ENCODE results near the gene MRPL47. TPM values are rescaled to one million over a fixed set of nuclear protein-coding genes. Genes with fewer than 3 reads are reported as not detected.
"Not testable (repeated sequence)": the region's sequence is repeated elsewhere in the genome, so short reads cannot be mapped to it uniquely, and the experiment has no call there.

The MRPL47 gene
- 31.1 to 33.0 TPM (median 32.7 TPM) in 3 replicates for total RNA-seq

GRCh38 chr3:179604321-179605078, at the start of gene MRPL47, which contains the start of gene NDUFB5:
Gene MRPL47 (minus strand): TSS chr3:179604638. CDS start chr3:179604624, 14 bp downstream.
Gene NDUFB5 (plus strand): TSS chr3:179604794. CDS start chr3:179604816, 22 bp downstream.
- peak; percentile 79 to 91 for DNase-seq (ENCODE audit: low spot score in 2 of 2, unreplicated experiment in 2 of 2)
- Mint-ChIP-seq H3K9me3 (no peaks in the 10 kb centered on the region), H3K27me3 (ENCODE audit: low read depth) (no peaks in the 10 kb centered on the region), H3K27ac (peak within 1 kb of the TSS; percentile 100), H3K36me3 (peaks cover 14% of the 10 kb centered on the region), H3K4me3 (peak within 1 kb of the TSS; percentile 98), H3K4me1 (peaks cover 16% of the 10 kb centered on the region)
- no peak for TF ChIP-seq CTCF (IDR thresholded peaks at IDR 0.05; ENCODE audit: unreplicated experiment)

- H3K4me3 Mint-ChIP-seq: peak overlapping the region; percentile 85
- H3K4me1 Mint-ChIP-seq: peaks cover 23% of the 10 kb centered on the region
- DNase-seq (ENCODE audit: low spot score in 2 of 2, unreplicated experiment in 2 of 2): peak; percentile 49 to 81
- H3K36me3 Mint-ChIP-seq: no peaks in the 10 kb centered on the region
- no peaks in the 10 kb centered on the region for H3K9me3 Mint-ChIP-seq
- H3K27me3 Mint-ChIP-seq (ENCODE audit: low read depth): no peaks in the 10 kb centered on the region
- no peak for TF ChIP-seq CTCF (IDR thresholded peaks at IDR 0.05; ENCODE audit: unreplicated experiment)
- H3K27ac Mint-ChIP-seq: peak overlapping the region; percentile 88
These were observed 48.8 kb upstream of the MRPL47 start for GRCh38 chr3:179653096-179653797.

- no peak for TF ChIP-seq CTCF (IDR thresholded peaks at IDR 0.05; ENCODE audit: unreplicated experiment)
- Mint-ChIP-seq H3K9me3 (no peaks in the 10 kb centered on the region), H3K4me1 (peaks cover 23% of the 10 kb centered on the region), H3K27me3 (ENCODE audit: low read depth) (no peaks in the 10 kb centered on the region), H3K4me3 (peak within 1 kb of the TSS; percentile 85), H3K36me3 (no peaks in the 10 kb centered on the region), H3K27ac (peak within 1 kb of the TSS; percentile 88)
- peak; percentile 61 to 81 for DNase-seq (ENCODE audit: low spot score in 2 of 2, unreplicated experiment in 2 of 2)
These were observed 48.1 kb upstream of the MRPL47 start, which contains the start of gene USP13 for GRCh38 chr3:179652447-179653095. Gene USP13 (plus strand): TSS chr3:179653040. CDS start chr3:179653226, 186 bp downstream.

GRCh38 chr3:179651687-179652446, 47.4 kb upstream of the MRPL47 start:
- no peak for TF ChIP-seq CTCF (IDR thresholded peaks at IDR 0.05; ENCODE audit: unreplicated experiment)
- Mint-ChIP-seq H3K27me3 (ENCODE audit: low read depth) (no peaks in the 10 kb centered on the region), H3K4me1 (peaks cover 23% of the 10 kb centered on the region), H3K36me3 (no peaks in the 10 kb centered on the region), H3K27ac (peak overlapping the region; percentile 26), H3K9me3 (no peaks in the 10 kb centered on the region), H3K4me3 (peak overlapping the region; percentile 62)
- no peak for DNase-seq (ENCODE audit: low spot score in 2 of 2, unreplicated experiment in 2 of 2)

- Mint-ChIP-seq H3K27ac (no peak overlapping the region), H3K27me3 (ENCODE audit: low read depth) (no peaks in the 10 kb centered on the region), H3K4me1 (no peaks in the 10 kb centered on the region), H3K36me3 (no peaks in the 10 kb centered on the region), H3K4me3 (no peak overlapping the region), H3K9me3 (no peaks in the 10 kb centered on the region)
- DNase-seq (ENCODE audit: low spot score in 2 of 2, unreplicated experiment in 2 of 2): no peak
- TF ChIP-seq CTCF (IDR thresholded peaks at IDR 0.05; ENCODE audit: unreplicated experiment): no peak
These were observed 41.7 kb upstream of the MRPL47 start for GRCh38 chr3:179646177-179646576.

GRCh38 chr3:179643837-179644236, 39.4 kb upstream of the MRPL47 start:
- not testable (repeated sequence) for H3K9me3 Mint-ChIP-seq; H3K27me3 Mint-ChIP-seq (ENCODE audit: low read depth); H3K36me3 Mint-ChIP-seq; DNase-seq (ENCODE audit: low spot score in 2 of 2, unreplicated experiment in 2 of 2); H3K27ac Mint-ChIP-seq; H3K4me1 Mint-ChIP-seq; H3K4me3 Mint-ChIP-seq
